Colonic mucosa (tissue), 4 donors: ENCODE data around the gene CLDN24. TPM values are rescaled to one million over a fixed set of nuclear protein-coding genes. Genes with fewer than 3 reads are reported as not detected.

Experiments used
- DNase-seq: peaks from one replicate; pipeline ENCODE4 v3.0.0-alpha.2; 2020
- H3K27ac ChIP-seq: fragments of 200-600 bp; one replicate; pipeline ENCODE4 v1.8.0; 2021
- H3K27me3 ChIP-seq: fragments of 200-600 bp; one replicate; pipeline ENCODE4 v1.8.0; 2021
- H3K36me3 ChIP-seq: fragments of 200-600 bp; one replicate; pipeline ENCODE4 v1.8.0; 2021
- H3K4me1 ChIP-seq: fragments of 200-600 bp; one replicate; pipeline ENCODE4 v1.8.0; 2021; ENCODE audit warnings: mild to moderate bottlenecking
- H3K4me3 ChIP-seq: fragments of 200-600 bp; one replicate; pipeline ENCODE4 v1.8.0; 2021
- H3K9ac ChIP-seq, 2 donors: one replicate each; pipeline ENCODE4 v1.7.0; 2013; ENCODE audit warnings: control low read depth in 2 of 2, low read depth in 2 of 2, low read length in 2 of 2
- H3K9me3 ChIP-seq: fragments of 200-600 bp; one replicate; pipeline ENCODE4 v1.8.0; 2021
- CTCF ChIP-seq: fragments of 200-600 bp; IDR thresholded peaks from one replicate; pipeline ENCODE4 v1.8.0; 2022; ENCODE audit warnings: antibody characterized with exemption, mild to moderate bottlenecking
- intact Hi-C: fragments of 100-400 bp; cut with DNase I; formaldehyde crosslinking; loops from one replicate; pipeline ENCODE4 v1.14.1; 2022
- total RNA-seq, 2 donors: library from RNA; stranded (reverse); fragmentation: NEBNext Ultra II Directional in 1 of 2; extraction: Animal tissue kit (Norgen Biotek cat#: 25700) in 1 of 2; gene quantifications; one replicate each; pipeline ENCODE4 v1.2.1, GENCODE V29; 2021
- donor health status: healthy.
- donor health status: DM: no; HTN: no; CAD: no.
- donor health status: DM: no; HTN: no; CAD: no.

CLDN24 gene
- total RNA-seq, 2 donors from 2014 or later = not detected

- Histone ChIP-seq H3K27ac (no peak overlapping the region), H3K9ac (no peak overlapping the region), H3K4me3 (no peak overlapping the region), H3K36me3 (no peaks in the 10 kb centered on the region), H3K27me3 (no peaks in the 10 kb centered on the region), H3K4me1 (no peaks in the 10 kb centered on the region), H3K9me3 (no peaks in the 10 kb centered on the region)
- DNase-seq = no peak
- intact Hi-C loops = no loop called here
- TF ChIP-seq CTCF = no peak
These were observed 37.3 kb downstream of the CLDN24 start for GRCh38 chr4:183284965-183285364.

DNA sequence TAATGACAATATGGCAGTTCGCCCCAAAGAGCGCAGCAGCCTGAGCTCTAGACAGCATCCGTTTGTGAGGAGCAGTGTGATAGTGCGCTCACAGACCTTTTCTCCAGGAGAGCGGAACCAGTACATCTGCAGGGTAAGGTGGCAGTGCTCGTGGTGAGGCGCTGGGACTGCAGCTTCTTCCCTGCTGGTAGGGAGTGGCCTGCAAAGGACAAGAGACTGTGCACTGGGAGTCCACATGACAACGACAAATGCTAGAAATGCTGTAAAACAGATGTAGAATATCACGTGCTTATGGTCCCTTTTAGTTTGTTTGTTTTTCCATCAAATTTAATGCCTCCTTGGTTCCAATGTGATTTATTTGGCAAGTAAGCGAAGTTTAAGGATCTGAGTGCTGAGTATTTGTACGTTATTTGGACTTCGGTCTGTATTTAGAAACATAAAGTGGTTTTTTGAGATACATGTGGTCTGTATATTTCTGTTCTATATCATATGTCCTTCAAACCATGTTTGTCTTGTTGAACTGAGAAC is 37.9 kb downstream of the CLDN24 start:
- H3K9ac ChIP-seq = no peak overlapping the region
- no peak for TF ChIP-seq CTCF
- no peaks in the 10 kb centered on the region for H3K36me3 ChIP-seq
- H3K9me3 ChIP-seq = no peaks in the 10 kb centered on the region
- no peak for DNase-seq
- H3K4me3 ChIP-seq = no peak overlapping the region
- H3K27ac ChIP-seq = no peak overlapping the region
- intact Hi-C loops = no loop called here
- no peaks in the 10 kb centered on the region for H3K27me3 ChIP-seq
- no peaks in the 10 kb centered on the region for H3K4me1 ChIP-seq

DNA sequence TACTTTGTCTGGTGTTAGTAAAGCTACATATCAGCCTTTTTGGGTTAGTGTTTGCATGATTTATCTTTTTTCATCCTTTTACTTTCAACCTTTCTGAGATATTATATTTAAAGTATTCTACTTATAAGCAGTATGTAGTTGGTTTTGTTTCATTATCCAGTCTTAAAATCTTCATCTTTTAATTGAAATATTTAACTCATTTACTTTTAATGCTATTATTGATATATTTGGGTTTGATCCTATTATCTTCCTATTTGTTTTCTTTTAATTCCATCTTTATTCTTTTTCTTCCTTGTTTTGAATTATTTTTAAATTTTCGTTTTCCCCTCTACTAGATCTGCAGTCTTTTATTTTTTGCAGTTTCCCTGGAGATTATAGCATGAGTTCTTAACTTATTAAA is 46.1 kb downstream of the CLDN24 start:
- H3K9me3 ChIP-seq = no peaks in the 10 kb centered on the region
- H3K27ac ChIP-seq = no peak overlapping the region
- no peaks in the 10 kb centered on the region for H3K36me3 ChIP-seq
- intact Hi-C loops = no loop called here
- no peak overlapping the region for H3K4me3 ChIP-seq
- TF ChIP-seq CTCF = no peak
- no peaks in the 10 kb centered on the region for H3K27me3 ChIP-seq
- DNase-seq = no peak
- H3K9ac ChIP-seq = no peak overlapping the region
- H3K4me1 ChIP-seq = no peaks in the 10 kb centered on the region

DNA sequence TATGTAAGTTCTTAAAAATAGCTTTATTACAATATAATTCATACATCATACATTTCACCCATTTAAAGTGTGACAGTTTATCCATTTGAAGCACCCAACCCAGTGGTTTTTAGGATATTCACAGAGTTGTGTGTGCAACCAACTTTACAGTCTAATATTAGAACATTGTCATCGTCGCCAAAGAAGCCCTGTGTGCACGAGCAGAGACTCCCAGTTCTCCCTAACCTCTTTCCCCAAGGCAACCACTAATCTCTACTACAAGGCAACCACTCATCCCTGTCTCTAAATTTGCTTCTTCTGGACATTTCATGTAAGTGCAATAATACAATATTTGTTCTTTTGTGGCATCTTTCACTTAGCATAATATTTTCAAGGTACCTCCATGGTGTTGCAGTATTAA is 49.8 kb downstream of the CLDN24 start:
- no peak for TF ChIP-seq CTCF
- Histone ChIP-seq H3K4me1 (no peaks in the 10 kb centered on the region), H3K27me3 (no peaks in the 10 kb centered on the region), H3K27ac (no peak overlapping the region), H3K4me3 (no peak overlapping the region), H3K9ac (no peak overlapping the region), H3K9me3 (no peaks in the 10 kb centered on the region), H3K36me3 (no peaks in the 10 kb centered on the region)
- intact Hi-C loops = no loop called here
- no peak for DNase-seq

Other genes with a start within 250 kb of the CLDN24 start
- gene WWC2, start 223.2 kb downstream of the CLDN24 start, total RNA-seq = 1 to 10 TPM; 4.3 to 6.8 TPM
- not detected for gene CLDN22, start 2.1 kb downstream of the CLDN24 start, total RNA-seq
- gene CDKN2AIP, start 122.2 kb upstream of the CLDN24 start, total RNA-seq = 10 to 100 TPM; 17.5 to 23.5 TPM
- gene ING2, start 182.6 kb upstream of the CLDN24 start, total RNA-seq = 10 to 100 TPM; 11.0 to 15.3 TPM